HCEC 1CT (cell line): ENCODE results near the gene BCL3.
A peak's percentile ranks its signal among the peaks of the same experiment; 100 is the strongest.

Experiments
- DNase-seq: peaks from one replicate; pipeline ENCODE4 v3.0.0-alpha.2; 2017

Gene BCL3

DNA sequence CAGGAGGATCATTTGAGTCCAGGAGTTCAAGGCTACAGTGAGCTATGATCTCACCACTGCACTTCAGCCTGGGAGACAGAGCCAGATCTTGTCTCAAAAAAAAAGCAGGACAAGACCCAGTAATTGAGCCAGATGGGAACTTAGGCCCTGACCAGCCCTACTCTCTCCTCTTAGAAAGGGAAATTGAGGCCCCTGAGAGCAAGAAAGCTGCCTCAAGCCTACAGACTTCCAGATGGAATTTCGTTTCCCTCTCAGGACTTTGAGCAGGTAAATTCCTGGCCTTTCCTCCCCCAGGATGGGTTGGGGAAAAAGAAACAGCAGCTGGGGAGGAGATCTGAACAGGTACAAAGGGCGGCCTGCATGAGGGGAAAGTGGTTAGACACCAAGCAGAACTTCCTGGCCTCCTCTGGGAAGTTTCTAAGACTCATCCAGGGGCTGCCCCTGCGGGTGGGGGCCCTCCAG lies 3.6 kb upstream of the BCL3 start:
- no peak for DNase-seq

DNA sequence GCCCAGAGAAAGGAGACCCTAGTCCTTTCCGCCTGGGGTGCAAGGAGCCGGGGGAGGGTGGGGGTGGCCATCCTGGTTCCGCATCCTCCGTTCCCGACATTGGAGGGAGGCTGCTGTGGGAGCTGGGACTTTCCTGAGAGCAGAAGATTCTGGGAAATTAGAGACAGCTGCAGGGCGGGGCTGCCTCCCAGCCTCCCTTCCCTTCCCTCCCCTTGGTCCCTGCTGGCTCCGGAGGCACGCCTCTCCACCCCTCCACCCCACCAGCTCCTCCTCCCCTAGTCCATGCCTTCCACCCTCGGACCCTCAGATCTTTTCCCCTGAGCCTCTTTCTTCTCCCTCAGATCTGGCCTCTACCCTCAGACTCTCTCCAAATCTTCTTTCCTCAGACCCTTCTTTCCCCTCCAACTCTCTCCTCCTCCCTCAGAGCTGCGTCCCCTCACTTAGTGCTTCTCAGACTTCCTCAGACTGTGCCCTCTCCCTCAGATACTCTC lies 3.1 kb upstream of the BCL3 start:
- DNase-seq: peak; percentile 77

DNA sequence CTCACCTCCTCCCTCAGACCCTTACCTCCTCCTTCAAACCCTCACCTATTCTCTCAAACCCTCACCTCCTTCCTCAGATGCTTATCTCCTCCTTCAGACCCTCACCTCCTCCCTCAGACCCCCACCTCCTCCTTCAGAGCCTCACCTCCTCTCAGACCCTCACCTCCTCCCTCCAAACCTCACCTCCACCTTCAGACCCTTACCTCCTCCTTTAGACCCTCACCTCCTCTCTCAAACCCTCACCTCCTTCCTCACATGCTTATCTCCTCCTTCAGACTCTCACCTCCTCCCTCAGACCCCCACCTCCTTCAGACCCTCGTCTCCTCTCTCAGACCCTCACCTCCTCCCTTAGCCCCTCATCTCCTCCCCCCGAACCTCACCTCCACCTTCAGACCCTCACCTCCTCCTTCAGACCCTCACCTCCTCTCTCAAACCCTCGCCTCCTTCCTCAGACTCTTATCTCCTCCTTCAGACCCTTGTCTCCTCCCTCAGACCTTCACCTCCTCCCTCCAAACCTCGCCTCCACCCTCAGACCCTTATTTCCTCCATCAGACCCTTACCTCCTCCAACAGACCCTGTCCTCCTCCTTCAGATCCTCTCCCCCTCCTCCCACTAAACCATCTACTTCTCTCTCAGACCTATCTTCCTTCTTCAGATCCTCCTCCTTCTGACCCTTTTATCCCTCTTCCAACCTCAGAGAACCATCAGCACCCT lies 2.5 kb upstream of the BCL3 start:
- DNase-seq: no peak

DNA sequence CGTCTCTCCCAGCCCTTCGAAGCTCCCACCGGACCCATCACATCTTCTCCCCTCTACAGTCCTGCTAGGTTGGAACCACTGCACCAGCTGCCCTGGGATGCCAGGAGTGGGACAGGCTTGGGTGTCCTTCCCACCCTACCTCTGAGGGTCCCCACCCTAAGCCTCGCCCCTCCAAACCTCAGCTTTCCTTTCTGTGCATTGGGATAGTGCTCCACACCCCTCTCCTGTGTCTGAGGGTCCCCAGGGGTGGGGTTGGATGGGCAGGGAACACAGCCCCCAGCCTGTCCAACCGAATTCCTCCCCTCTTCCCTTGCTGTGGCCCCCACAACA lies 1.9 kb upstream of the BCL3 start:
- no peak for DNase-seq

DNA sequence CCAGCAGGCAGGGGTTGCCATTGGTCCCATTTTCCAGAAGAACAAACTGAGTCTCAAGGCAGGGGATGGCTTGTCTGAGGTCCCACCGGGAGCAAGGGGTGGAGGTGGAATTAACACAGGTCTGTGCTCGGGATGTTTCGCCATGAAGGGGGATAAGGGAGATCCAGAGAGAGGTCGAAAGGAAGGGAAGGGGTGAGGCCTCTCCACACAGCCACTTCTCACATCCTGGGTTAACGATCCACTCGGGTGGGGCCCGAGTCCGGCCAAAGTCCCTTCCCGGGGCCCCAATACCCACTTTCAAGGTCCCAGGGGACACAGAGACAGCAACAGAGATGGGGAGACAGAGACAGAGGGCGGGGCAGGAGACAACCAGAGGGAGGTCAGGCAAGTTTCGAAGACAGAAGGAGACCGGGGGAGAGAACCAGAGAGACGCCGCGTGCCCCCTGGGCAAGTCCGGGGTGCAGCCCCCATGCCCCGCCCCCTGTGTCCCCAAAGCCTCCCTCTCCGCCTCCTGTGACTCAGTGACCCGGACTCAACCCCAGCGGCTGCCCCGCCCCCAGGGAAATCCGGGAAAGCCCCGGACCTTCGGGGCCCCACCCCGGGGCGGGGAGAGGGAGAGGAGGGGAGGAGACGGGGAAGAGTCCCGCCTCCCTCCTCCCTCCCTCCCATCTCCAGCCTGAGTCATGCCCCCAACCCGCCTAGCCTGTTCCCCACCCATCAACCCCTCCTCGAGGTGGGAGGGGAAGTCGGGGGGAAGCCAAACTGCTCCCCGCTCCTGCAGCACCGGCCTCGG lies 1.4 kb upstream of the BCL3 start:
- peak; percentile 97 for DNase-seq

DNA sequence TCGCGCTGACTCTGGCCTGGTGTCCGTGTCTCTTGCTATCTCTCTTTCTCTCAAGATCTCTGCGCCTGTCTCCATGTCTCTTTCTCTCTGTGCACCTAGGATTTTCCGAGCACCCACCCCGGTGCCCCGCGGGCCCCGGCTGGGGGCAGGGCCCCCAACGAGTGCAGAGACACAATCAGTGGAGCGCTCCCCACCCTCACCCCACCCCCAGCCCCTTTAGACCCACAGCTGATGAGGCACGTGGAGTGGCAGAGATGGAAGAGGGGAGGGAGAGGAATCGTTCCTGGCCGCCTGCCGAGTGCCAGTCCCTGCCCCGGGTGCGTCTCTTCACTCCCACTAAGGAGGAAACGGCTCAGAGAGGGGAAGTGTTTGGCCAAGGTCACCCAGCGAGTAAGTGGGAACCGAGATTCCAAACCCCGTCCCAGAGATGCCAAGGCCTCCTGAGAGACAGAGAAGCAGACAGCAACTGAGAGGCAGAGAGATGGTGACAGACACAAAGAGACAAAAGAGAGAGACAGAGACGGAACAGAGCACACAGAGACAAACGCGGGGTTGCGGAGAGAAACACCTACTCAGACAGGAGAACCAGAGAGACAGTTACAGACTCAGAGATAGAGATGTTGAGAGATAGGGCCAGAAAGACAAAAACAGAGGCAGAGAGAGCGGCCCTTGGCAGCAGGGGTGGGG lies 626 bp upstream of the BCL3 start:
- DNase-seq: peak; percentile 67

DNA sequence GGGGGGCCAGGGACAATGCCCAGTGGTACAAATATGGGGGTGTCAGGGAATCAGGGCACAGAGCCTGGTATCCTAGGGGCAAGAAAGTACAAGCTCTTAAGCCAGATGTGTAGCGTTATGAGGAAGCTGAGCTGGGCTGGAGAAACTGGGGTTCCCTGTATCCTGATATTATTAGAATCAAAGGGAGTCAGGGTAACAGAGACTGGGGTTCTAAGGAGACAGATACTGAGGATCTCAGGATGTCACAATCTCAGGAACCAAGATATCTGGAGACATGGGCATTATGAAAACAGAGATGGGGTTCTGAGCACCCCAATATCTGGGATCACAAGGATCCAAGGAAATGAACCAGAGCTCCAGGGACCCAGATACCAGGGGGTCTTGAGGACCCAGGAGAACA lies 784 bp downstream of the BCL3 start:
- DNase-seq: peak; percentile 41

DNA sequence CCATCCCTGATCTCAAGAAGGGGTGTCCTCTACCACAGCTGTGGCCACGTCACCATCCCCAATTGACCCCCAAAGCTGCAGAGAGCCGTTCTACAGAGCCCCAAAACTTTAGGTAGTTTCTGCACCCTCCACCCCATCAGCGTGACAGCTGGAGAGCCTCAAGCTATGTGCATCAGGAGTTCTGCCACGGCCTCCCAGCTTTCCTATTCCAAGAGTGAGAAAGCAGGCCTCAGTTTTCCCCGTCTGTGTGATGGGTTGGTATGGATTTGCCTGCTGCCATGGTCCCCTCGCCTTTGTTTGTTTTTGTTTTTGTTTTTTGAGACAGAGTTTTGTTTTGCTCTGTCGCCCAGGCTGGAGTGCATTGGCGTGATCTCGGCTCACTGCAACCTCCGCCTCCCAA lies 1.5 kb downstream of the BCL3 start:
- DNase-seq: no peak

DNA sequence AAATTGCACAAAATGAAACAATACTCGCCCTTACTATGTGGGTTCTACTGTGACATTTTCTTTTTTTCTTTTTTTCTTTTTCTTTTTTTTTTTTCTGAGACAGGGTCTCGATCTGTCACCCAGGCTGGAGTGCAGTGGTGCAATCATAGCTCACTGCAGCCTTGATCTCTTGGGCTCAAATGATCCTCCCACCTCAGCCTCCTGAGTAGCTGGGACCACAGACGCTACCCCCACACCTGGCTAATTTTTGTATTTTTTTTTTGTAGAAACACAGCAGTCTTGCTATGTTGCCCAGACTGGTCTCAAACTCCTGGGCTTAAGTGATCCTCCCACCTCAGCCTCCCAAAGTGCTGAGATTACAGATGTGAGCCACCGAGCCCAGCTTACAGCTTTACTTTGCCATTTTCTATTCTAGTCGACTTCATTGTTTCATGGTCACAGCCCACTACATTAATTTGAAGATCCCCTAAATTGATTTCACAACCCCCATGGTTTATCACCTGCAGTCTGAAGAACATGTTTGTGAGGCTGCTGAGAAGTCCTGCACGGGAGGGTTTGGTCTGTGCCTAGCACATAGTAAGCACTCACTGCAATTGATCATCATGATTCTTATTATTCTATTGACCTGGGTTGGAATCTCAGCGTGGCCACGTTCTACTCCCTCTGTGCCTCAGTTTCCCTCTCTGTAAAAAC lies 3.8 kb downstream of the BCL3 start:
- no peak for DNase-seq

DNA sequence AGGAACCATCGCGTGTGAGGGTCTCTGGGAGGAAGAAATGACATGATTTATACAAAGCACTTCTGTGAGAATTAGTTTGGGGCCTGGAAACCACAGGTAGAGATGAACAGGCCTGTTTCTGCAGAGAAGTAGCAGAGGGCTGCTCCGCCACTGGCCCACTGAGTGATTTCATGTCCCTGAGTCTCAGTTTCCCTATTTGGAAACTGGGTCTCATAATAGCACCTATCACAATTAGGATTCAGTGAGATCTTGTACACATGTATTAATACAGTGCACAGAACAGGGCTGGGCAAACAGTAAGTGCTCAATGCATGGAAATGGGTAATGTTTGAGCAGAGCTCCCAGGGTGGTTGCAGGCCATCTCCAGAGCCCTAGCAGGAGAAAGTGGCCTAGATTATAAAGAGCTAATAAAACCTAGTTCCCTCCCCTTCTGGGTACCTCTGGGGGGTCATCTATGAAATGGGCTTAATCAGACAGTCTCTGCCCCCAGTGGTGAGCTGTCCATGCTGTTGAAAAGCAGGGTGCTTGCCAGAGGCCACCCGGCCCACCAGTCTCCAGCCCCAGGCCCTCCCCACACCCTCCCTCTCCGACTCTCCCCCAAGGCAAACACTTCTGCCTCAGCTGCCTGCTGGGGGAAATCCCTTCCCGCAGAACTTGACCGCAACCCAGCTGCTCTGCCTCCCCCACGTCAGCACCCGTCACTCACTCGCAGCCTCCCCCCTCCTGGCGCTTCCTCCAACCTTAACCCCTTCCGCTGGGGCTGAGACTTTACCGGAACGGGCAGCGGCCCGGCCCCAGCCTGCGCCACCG lies 4.5 kb downstream of the BCL3 start:
- peak; percentile 95 for DNase-seq

DNA sequence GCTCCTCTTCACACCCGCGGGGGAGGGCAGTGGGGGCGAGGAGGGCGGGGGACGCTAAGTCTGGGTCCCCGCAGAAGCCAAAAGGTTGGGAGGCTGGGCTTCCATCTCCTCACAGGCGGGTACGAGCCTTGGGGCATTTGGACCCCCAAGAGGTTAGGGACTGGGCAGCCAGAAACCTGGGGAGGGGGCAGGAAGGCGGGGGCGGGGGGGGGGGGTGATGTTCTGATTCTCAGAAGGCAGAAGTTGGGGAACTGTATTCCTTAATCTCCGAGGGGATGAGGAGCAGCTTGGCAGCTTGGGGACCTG lies 5.1 kb downstream of the BCL3 start:
- DNase-seq: no peak

DNA sequence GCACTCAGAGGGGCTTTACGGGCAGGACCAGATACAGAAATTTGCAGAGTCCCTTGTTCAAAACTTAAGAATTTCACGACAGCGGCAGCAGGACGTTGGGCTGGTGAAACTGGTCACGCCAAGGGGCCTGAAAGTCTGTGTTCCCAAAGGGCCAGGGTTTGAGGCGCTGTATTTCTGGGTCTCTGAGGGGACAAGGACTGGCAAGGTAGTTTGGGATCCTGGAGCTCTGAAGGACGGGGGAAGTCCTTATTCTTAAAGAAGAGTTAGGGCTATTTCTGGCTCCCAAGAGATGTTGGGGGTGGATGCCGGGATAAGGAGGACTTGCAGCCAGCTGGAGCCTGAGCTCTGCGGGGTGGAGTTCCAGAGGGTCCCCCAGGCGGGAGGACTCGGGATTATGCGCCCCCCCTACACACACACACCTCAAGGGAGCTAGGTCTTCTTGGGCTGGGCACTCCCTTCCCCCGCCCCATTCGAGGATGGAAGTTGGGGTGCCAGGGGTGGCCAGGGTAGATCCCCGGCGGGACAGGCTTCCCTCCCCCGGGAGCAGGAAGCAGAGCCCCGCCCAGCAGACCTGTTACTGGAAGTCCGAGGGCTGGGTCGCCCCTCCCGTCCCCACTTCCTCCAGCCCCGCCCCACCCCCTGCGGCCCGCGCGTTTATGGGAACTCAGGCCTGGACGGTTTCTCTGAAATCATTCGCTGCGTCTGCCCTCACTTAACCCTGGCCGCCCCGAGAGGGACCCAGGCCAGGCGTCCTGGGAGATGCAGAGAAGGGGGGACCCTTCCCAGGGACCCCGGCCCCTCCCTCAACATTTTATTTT lies 5.6 kb downstream of the BCL3 start:
- DNase-seq: peak; percentile 88

DNA sequence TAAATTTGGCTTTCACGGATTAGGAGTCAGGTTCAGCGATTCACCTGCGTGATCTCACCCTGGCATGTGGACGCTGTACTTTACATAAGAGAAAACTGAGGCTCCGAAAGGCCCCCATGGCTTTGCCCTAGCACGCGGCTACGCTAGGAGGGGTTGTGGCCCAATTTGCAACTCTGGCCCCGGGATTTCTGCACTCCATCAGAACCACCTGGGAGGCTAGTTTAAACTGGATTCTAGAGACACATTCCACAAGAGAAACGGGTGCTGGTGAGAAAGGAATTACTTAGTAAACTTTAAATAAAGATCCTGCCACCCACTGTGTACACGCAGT lies 6.2 kb downstream of the BCL3 start:
- no peak for DNase-seq

DNA sequence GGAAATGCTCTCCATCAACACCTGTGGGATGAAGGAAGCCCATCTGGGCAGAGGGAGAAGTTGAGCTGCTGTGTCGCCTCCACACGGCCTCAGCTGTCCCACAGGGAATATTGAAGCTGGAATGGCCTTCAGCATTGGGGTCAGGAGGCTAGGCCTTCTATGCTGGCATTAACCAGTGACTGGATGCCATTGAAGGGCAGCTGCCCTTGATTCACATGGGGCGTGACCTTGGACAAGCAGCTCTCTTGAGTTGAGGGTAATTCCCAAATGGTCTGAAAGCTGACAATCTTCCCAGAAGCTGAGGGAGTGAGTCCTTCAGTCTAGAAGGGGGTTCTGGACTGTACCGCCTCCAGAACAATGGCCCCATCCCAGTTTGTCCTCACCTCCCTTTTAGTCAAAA lies 6.7 kb downstream of the BCL3 start:
- no peak for DNase-seq

DNA sequence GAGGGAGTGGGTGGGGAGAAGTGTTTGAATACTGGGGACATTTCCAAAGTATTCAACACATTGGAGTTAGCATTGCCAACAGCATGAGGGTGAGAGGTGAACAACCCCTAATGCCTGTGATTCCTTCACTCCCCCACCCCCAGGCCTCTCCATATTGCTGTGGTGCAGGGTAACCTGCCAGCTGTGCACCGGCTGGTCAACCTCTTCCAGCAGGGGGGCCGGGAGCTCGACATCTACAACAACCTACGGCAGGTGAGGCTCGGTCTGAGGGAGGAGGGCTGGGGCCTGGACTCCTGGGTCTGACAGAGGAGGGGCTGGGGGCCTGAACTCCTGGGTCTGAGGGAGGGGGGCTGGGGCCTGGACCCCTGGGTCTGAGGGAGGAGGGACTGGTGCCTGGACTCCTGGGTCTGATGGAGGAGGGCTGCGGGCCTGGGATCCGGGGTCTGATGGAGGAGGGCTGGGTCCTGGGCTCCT lies 7.6 kb downstream of the BCL3 start:
- DNase-seq: no peak

DNA sequence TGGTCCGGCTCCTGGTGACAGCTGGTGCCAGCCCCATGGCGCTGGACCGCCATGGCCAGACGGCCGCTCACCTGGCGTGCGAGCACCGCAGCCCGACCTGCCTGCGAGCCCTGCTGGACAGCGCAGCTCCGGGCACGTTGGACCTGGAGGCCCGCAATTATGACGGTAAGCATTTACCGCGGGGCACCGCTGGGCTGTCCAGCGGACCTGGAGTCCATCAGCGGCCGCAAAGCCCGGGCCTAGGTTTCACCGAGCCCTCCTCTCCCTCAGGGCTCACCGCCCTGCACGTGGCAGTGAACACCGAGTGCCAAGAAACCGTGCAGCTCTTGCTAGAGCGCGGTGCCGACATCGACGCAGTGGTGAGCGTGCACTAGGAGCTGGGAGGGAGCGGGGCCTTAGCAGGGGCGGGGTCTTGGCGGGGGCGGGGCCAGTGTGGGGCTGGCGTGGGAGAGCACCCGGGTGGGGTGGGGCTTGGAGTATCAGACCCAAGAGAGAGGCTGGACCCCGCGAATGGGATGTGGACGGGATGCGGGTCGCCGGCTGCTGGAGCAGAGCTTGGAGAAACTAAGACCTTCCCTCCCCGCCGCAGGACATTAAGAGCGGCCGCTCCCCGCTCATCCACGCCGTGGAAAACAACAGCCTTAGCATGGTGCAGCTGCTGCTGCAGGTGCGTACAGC lies 8.7 kb downstream of the BCL3 start:
- peak; percentile 71 for DNase-seq

DNA sequence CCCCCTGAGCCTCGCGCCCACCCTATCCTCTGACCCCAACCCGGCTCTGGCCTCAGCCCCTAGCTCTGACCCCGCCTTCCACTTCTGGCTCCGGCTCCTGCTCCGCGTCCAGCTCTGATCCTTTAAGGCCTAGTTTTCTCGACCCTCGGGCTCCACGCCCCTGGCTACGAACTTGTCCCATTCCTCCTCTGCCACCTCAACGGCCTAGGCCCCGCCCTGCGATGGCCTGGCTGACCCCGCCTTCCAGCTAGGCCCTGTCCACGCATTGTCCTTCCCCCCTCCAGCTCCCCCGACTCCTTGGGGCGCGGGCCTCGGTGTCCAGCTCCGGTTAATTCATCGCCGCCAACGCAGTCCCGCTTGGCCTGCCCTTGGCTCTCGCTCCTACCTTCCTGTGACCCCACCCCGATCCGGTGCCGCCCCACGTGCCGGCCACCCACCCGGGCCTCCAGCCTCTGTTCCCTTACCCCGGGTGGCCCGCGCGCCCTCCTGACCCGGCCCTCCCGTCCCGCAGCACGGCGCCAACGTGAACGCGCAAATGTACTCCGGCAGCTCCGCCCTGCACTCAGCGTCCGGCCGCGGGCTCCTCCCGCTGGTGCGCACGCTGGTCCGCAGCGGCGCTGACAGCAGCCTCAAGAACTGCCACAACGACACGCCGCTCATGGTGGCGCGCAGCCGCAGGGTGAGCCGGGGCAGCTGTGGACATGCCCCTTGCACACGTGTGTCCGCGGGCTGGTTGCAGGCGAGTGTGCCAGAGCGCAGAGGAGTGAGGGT lies 9.4 kb downstream of the BCL3 start:
- DNase-seq: peak; percentile 81

DNA sequence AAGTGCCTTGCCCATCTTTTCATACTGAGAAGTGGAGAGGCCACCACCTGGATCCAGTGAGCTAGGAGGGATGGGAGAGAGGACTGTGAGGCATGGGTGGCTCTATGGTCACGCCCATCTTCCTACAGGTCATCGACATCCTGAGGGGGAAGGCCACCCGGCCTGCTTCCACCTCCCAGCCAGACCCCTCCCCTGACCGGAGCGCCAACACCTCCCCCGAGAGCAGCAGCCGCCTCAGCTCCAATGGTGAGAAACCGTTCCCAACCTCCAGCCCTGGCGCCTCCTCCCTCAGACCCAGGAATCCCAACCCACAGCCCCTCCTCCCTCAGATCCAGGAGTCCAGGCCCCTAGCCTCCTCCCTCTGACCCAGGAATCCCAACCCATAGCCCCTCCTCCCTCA lies 10.1 kb downstream of the BCL3 start:
- no peak for DNase-seq

DNA sequence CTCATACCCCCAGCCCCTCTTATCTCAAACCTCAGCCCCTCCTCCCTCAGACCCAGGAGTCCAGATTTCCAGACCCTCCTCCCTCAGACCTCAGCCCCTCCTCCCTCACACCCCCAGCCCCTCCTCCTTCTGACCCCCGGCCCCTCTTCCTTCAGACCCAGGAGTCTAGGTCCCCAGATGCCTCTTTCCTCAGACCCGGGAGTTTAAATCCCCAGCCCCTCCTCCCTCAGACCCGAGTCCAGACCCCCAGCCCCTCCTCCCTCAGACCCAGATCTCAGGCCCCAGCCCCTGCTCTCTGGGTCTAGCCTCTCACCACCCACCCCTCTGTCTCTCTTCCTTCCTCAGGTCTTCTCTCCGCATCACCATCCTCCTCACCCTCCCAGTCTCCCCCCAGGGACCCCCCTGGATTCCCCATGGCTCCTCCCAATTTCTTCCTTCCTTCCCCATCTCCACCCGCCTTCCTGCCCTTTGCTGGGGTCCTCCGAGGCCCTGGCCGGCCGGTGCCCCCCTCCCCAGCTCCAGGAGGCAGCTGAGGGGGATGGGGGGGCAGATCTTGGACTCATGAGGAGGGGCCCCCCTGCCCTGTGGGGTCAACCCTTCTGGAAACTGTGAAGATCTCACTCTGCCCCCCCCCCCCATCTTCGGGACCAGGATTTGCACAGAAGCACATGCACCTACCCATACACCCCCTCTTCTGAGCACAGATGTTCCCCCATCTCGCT lies 10.7 kb downstream of the BCL3 start:
- no peak for DNase-seq

DNA sequence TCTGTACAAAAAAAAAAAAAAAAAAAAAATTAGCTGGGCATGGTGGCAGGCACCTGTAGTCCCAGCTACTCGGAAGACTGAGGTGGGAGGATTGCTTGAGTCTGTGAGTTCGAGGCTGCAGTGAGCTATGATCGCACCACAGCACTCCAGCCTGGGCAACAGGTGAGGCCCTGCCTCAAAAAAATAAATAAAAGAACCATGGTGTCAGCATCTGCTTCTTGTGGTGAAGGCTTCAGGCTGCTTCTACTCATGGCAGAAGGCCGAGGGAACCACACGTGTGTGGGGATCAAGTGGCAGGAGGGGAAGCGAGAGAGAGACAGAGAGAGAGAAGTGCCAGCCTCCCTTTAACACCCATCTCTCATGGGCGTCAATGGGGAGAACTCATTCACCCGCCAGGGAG lies 13.5 kb downstream of the BCL3 start:
- DNase-seq: no peak
